Measurements from ENCODE around the gene CSRNP2. TPM values are rescaled to one million over a fixed set of nuclear protein-coding genes. Genes with fewer than 3 reads are reported as not detected.

Gene CSRNP2
- total and polyA plus RNA-seq, 2 of the 4 experiments (the other 2 are of a cell fraction) = 14.0 to 21.7 TPM

DNA sequence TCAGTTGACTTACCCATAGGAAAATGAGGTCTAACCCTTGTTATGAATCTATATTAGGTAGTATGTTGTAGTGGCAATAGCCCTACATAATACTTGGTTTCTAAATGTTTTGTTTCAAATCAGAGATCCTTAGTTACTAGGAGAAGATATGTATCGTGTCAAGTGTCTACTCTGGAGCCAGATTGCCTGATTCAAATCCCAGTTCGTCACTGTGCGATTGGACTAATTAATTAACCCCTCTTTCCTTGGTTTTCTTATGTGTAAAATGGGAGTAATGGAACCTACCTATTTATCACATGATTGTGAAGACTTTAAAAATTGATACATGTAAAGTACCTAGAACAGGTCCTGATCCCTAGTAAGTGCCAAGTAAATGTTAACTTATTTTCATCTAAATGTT is 33.9 kb downstream of the CSRNP2 start:
- ChIA-PET POLR2A (ENCODE audit: unreplicated experiment) (no interaction called here), CTCF (interaction anchor here (0.6 kb wide), 1 partner anchor 979 kb away, joined by 4 read pairs; no protein-coding TSS in a partner anchor)
- Histone ChIP-seq H3K14ac (replicated peaks; ENCODE audit: low read depth, low read length) (no peak overlapping the region), H3K9ac (ENCODE audit: low read depth, low read length) (peak overlapping the region; percentile 82; the same call in 1 of the 2 replicates), H3K4me3 (ENCODE audit: insufficient read depth, low read depth, low read length) (no peak overlapping the region), H3K4me2 (ENCODE audit: low read depth, low read length) (peak overlapping the region; percentile 97), H2BK5ac (ENCODE audit: low read depth, low read length, poor library complexity, severe bottlenecking) (no peak overlapping the region), H3K56ac (ENCODE audit: extremely low read depth, insufficient read depth, low read length) (no peak overlapping the region), H3K9me1 (ENCODE audit: insufficient read depth, low read length) (0 out of 2 replicates have a peak, but pooled peaks cover 2% of the 10 kb centered on the region), H3K27ac (ENCODE audit: insufficient read depth, low read length) (no peak overlapping the region), H3K79me1 (ENCODE audit: low read depth in 1 of 2, low read length in 2 of 2) (peaks cover 17 to 20% of the 10 kb centered on the region in 2 experiments), H3K4ac (ENCODE audit: low read depth, low read length) (no peak overlapping the region), H2BK20ac (ENCODE audit: low read depth, low read length) (no peak overlapping the region), H2AK9ac (replicated peaks; ENCODE audit: low read depth, low read length, poor library complexity) (no peak overlapping the region), H3K36me3 (ENCODE audit: control insufficient read depth, insufficient read depth, low read length) (peaks cover 2% of the 10 kb centered on the region), H4K8ac (ENCODE audit: low read depth in 2 of 2, low read length in 2 of 2) (no peak overlapping the region), H3K23ac (ENCODE audit: low read depth, low read length) (peak overlapping the region; percentile 39; the same call in 1 of the 2 replicates), H2AFZ (replicated peaks; ENCODE audit: low read length, poor library complexity) (no peak overlapping the region), H4K20me1 (ENCODE audit: insufficient read depth, low read length) (no peaks in the 10 kb centered on the region), H3K27me3 (ENCODE audit: control insufficient read depth, insufficient read depth, low read length) (no peaks in the 10 kb centered on the region), H4K5ac (ENCODE audit: low read depth, low read length) (no peak overlapping the region), H2BK15ac (ENCODE audit: low read depth, low read length) (no peak overlapping the region), H2AK5ac (ENCODE audit: low read depth, low read length) (no peak overlapping the region), H3K4me1 (ENCODE audit: control insufficient read depth, insufficient read depth, low read length) (no peaks in the 10 kb centered on the region; the same call in 1 of the 2 replicates), H3K9me3 (ENCODE audit: control insufficient read depth, insufficient read depth, low read length) (no peaks in the 10 kb centered on the region), H3K18ac (ENCODE audit: low read depth, low read length) (no peak overlapping the region), H4K91ac (ENCODE audit: insufficient read depth, low read depth, low read length) (no peak overlapping the region), H2BK120ac (ENCODE audit: low read depth, low read length) (no peak overlapping the region)
- no CpG with 5 or more reads among the region's 3 CpGs for WGBS, 2 experiments (ENCODE audit: extremely low coverage in 2 of 2, insufficient read length in 1 of 2)
- intact Hi-C loops (cut with micrococcal nuclease) = loop anchor here (2.0 kb wide), 1 partner anchor 285 kb away; the partner anchor contains the start of gene ATF1
- no peak for DNase-seq
- no TSS peak for BruUV-seq (replicated peaks)
- in situ Hi-C loops (cut with MboI; ENCODE audit: low sequenced_read_pairs) = no loop called here
- no peak for ATAC-seq (ENCODE audit: low read depth)
- no peak for TF ChIP-seq NFE2L2 (IDR thresholded peaks at IDR 0.05; ENCODE audit: low read depth, low read length)
- TF ChIP-seq RAD21 (IDR thresholded peaks at IDR 0.05; ENCODE audit: low read length) = no peak
- dilution Hi-C loops (cut with HindIII; ENCODE audit: low sequenced_read_pairs, unreplicated experiment) = no loop called here
